Panc1 (cell line): ENCODE results near the gene PCDHGB2.

ENCODE experiments used
- CTCF ChIP-seq: fragments of 450-650 bp; IDR thresholded peaks from 2 replicates; pipeline ENCODE4 v1.5.1; 2017; ENCODE audit warnings: mild to moderate bottlenecking
- POLR2AphosphoS5 ChIP-seq: IDR thresholded peaks from 2 replicates; pipeline ENCODE4 v1.6.1; 2012; ENCODE audit warnings: mild to moderate bottlenecking, low read depth, low read length, moderate library complexity
- SIN3A ChIP-seq: IDR thresholded peaks from 2 replicates; pipeline ENCODE4 v1.6.1; 2012; ENCODE audit warnings: low read depth, mild to moderate bottlenecking, low read length, moderate library complexity, borderline replicate concordance; ENCODE audit not compliant: insufficient read depth
- TCF7L2 ChIP-seq: IDR thresholded peaks from 2 replicates; pipeline ENCODE4 v1.6.1; 2011; ENCODE audit warnings: mild to moderate bottlenecking, low read depth, low read length, inconsistent platforms

- TF ChIP-seq CTCF: peak; percentile 54
- no peak for TF ChIP-seq TCF7L2
- no peak for TF ChIP-seq POLR2AphosphoS5
- TF ChIP-seq SIN3A: no peak
These were observed 4.8 kb upstream of the PCDHGB2 start, which contains the start of gene PCDHGA4 for GRCh38 chr5:141354900-141355469.
